Left ventricle myocardium superior (tissue), 1 donor: Measurements from ENCODE around the gene NDUFS8. TPM values are rescaled to one million over a fixed set of nuclear protein-coding genes. Genes with fewer than 3 reads are reported as not detected.

Experiments
- ATAC-seq: fragments of 200-7000 bp; cut with Tn5 transposase; one replicate; pipeline ENCODE4 v1.9.1; 2020; ENCODE audit warnings: mild to moderate bottlenecking, moderate library complexity
- DNase-seq: peaks from one replicate; pipeline ENCODE4 v3.0.0-alpha.2; 2020
- intact Hi-C: fragments of 100-400 bp; cut with micrococcal nuclease; formaldehyde crosslinking; loops from one replicate; pipeline ENCODE4 v1.11.0; 2022
- total RNA-seq: library from RNA; stranded (reverse); fragmentation: NEBNext Ultra II Directional; extraction: Animal tissue kit (Norgen Biotek cat#: 25700); gene quantifications from one replicate; pipeline ENCODE4 v1.2.1, GENCODE V29; 2021
- donor health status: DM: no; HTN: yes; CAD: no; lungs with severe emphysema.

The NDUFS8 gene
- total RNA-seq, 1 donor from 2014 or later: 514 TPM

DNA sequence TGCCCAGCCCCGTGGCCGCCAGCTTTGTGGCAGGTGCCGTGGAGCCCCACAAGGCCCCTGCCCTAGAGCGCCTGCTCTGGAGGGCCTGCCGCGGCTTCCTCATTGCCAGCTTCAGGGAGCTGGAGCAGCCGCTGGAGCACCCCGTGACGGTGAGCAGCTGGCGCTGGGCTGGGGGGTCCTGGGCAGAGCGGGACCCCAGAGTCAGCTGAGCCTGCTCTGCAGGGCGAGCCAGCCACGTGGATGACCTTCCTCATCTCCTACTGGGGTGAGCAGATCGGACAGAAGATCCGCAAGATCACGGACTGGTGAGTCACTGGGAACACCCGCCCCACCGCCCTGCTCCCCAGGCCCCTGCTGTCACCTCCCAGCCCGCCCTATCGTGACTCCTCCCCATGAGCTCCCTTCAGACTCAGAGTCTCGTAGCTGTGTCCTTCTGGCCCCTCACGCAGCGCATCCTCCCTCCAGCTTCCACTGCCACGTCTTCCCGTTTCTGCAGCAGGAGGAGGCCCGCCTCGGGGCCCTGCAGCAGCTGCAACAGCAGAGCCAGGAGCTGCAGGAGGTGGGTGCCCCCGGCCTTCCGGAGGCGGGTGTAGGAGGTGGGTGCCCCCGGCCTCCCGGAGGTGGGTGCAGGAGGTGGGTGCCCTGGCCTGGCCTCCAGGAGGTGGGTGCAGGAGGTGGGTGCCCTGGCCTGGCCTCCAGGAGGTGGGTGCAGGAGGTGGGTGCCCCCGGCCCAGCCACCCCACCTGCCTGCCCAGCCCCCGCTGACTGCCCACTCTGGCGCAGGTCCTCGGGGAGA lies 13.1 kb downstream of the NDUFS8 start:
- intact Hi-C loops: no loop called here
- ATAC-seq (no peak), DNase-seq (peak; percentile 32)

DNA sequence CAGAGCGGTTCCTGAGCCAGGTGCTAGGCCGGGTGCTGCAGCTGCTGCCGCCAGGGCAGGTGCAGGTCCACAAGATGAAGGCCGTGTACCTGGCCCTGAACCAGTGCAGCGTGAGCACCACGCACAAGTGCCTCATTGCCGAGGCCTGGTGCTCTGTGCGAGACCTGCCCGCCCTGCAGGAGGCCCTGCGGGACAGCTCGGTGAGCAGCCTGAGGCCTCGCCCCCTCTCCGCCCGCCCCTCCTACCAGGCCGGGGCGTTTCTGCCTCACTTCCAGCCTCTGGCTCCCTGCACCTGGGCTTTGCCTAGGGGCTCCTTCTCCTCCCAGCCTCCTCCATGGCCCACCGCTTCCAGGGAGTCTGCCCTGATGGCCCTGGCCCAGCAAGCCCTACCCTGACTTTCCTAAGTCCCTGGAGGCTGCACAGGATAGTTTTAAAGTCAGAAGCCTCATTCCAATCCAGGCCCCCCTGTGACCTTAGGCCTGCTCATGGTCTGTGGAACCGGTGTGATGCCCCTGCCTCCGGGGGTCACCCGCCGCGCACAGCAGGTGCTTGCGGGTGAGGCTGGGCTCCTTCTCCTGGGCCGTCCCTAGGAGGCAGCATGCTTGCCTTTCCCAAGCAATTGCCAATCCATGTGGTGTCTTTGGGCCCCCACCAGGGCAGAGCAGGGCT lies 13.8 kb downstream of the NDUFS8 start:
- ATAC-seq: no peak
- no peak for DNase-seq
- intact Hi-C loops: no loop called here

- intact Hi-C loops: no loop called here
- no peak for ATAC-seq
These were observed 14.4 kb downstream of the NDUFS8 start for GRCh38 chr11:68044898-68045351.

GRCh38 chr11:68047437-68048290 lies 17.2 kb downstream of the NDUFS8 start:
- no peak for ATAC-seq
- intact Hi-C loops: no loop called here

More at GRCh38 chr11:68044898-68045351, 14.4 kb downstream of the NDUFS8 start:
- DNase-seq: peak; percentile 21

GRCh38 chr11:68048681-68049508 lies 18.4 kb downstream of the NDUFS8 start:
- peak; percentile 24 for DNase-seq
- intact Hi-C loops: no loop called here
- no peak for ATAC-seq

More at GRCh38 chr11:68047437-68048290, 17.2 kb downstream of the NDUFS8 start:
- peak; percentile 25 for DNase-seq

GRCh38 chr11:68049509-68050370 lies 19.3 kb downstream of the NDUFS8 start:
- DNase-seq: peak; percentile 30
- intact Hi-C loops: no loop called here
- ATAC-seq: no peak

DNA sequence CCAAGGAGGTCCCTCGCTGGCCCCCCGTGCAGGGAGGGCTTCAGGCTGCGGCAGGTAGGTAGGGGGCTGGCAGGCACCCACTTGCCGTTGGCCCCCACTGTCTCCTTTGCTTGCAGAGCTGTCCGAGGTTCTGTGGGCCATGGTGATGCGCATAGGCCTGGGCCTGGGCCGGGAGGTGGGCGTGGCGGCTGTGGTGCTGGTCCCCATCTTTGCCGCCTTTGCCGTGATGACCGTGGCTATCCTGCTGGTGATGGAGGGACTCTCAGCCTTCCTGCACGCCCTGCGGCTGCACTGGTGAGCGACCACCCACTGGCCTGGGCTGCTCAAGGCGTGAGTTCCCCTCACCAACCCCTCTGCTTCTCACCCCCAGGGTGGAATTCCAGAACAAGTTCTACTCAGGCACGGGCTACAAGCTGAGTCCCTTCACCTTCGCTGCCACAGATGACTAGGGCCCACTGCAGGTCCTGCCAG lies 19.9 kb downstream of the NDUFS8 start:
- DNase-seq (peak; percentile 25), ATAC-seq (no peak)
- intact Hi-C loops: no loop called here

- ATAC-seq: peak; percentile 16
- intact Hi-C loops: no loop called here
- peak; percentile 34 for DNase-seq
These were observed 21.0 kb downstream of the NDUFS8 start for GRCh38 chr11:68051191-68052136.

- ATAC-seq: no peak
- no peak for DNase-seq
- intact Hi-C loops: no loop called here
These were observed 21.8 kb downstream of the NDUFS8 start for GRCh38 chr11:68052137-68052873.

GRCh38 chr11:68053117-68053516 lies 22.6 kb downstream of the NDUFS8 start:
- ATAC-seq: peak; percentile 38
- intact Hi-C loops: no loop called here
- DNase-seq: peak; percentile 31

GRCh38 chr11:68053981-68054812 lies 23.7 kb downstream of the NDUFS8 start:
- ATAC-seq (no peak), DNase-seq (no peak)
- intact Hi-C loops: no loop called here

GRCh38 chr11:68056317-68057285 lies 26.1 kb downstream of the NDUFS8 start:
- no peak for ATAC-seq
- DNase-seq: no peak
- intact Hi-C loops: no loop called here

- intact Hi-C loops: no loop called here
- ATAC-seq (no peak), DNase-seq (no peak)
These were observed 27.3 kb downstream of the NDUFS8 start for GRCh38 chr11:68057807-68058206.

GRCh38 chr11:68061508-68061907 lies 31.0 kb downstream of the NDUFS8 start:
- intact Hi-C loops: no loop called here
- no peak for DNase-seq
- no peak for ATAC-seq
